ENCODE measurements around the gene SH2D4B.

The SH2D4B gene

DNA sequence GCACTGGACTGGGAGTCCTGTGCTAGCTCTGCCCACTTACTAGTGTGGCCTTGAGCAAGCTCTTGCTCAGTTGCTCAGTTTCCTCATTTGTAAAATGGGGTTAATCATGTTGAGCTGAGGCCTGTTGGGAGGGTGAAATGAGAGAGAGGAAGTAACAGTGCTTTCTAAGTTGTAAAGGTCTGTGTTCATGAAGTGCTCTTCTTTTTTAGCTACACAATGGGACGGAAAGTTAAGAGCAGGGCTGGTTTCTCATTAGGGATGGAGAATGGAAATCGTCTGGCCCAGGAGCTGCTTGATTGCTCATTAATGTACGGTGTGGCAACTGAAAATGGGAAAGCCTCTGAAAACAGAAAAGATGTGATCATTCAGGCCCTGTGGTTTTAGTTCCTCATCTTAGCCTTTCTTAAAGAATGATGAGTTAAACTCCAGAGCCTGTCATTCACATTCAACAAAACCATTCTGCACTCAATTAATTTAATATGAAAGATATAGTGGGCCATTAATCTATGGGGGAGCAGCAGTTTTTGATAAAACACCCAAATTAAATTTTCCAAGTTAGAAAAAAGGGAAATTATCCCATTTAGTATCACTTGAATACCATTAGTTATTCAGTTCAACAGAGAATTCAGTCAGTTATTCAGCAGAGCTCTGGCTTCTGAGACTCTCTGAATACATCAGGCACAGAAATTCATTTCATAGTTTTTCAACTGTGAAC, 60.5 kb downstream of the SH2D4B start:
- TF ChIP-seq, protein P1, sequence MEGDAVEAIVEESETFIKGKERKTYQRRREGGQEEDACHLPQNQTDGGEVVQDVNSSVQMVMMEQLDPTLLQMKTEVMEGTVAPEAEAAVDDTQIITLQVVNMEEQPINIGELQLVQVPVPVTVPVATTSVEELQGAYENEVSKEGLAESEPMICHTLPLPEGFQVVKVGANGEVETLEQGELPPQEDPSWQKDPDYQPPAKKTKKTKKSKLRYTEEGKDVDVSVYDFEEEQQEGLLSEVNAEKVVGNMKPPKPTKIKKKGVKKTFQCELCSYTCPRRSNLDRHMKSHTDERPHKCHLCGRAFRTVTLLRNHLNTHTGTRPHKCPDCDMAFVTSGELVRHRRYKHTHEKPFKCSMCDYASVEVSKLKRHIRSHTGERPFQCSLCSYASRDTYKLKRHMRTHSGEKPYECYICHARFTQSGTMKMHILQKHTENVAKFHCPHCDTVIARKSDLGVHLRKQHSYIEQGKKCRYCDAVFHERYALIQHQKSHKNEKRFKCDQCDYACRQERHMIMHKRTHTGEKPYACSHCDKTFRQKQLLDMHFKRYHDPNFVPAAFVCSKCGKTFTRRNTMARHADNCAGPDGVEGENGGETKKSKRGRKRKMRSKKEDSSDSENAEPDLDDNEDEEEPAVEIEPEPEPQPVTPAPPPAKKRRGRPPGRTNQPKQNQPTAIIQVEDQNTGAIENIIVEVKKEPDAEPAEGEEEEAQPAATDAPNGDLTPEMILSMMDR (IDR thresholded peaks at IDR 0.05; ENCODE audit: low read length, missing control alignments): no peak
- no peak overlapping the region for H3K4me3 ChIP-seq (replicated peaks; ENCODE audit: low read depth, low read length)
- no peak for DNase-seq (ENCODE audit: low read depth)

DNA sequence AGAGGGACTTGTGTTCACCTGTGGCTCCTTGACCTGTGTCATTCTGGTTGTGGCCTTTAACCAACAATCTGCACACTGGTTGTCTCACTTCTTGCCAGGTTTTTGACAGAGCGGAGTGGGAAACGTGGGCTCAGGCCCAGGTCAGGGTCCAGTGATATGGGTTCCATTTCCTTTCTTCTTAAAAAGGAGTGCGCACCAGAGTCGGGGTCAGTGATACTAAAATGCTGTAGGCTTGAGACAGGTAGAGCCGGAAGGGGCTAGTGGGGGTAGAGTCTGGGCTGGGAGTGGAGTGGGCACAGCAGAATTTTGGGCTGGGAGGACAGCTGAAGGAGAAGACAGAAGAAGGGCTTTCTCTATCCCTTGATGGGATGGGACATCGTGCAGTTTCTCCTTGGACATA, 61.2 kb downstream of the SH2D4B start:
- no peak overlapping the region for H3K4me3 ChIP-seq (replicated peaks; ENCODE audit: low read depth, low read length)
- TF ChIP-seq, protein P1 (IDR thresholded peaks at IDR 0.05; ENCODE audit: low read length, missing control alignments): no peak
- no peak for DNase-seq (ENCODE audit: low read depth)

DNA sequence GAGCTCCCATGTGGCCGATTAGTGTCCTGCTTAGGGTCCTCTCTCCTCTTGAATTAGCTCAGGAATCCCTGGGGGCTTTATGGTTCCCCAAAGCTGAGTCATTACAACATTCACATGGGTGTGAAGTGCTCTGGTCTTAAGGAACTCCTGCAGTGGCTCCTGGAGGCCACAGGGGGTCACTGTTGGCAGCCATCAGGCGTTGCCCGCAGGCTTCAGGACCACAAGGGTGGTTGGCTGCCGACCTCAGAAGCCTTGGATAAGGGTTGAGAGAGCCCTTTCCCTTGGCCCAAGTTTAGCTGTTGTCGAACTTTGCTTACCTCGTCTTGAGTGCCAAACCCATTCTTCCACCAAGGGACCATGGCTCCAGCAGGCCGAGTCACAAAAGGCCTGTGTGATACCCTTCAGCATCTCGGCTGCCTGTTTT, 61.7 kb downstream of the SH2D4B start:
- no peak overlapping the region for H3K4me3 ChIP-seq (replicated peaks; ENCODE audit: low read depth, low read length)
- TF ChIP-seq, protein P1 (IDR thresholded peaks at IDR 0.05; ENCODE audit: low read length, missing control alignments): peak; percentile 86
- DNase-seq (ENCODE audit: low read depth): peak; percentile 62

DNA sequence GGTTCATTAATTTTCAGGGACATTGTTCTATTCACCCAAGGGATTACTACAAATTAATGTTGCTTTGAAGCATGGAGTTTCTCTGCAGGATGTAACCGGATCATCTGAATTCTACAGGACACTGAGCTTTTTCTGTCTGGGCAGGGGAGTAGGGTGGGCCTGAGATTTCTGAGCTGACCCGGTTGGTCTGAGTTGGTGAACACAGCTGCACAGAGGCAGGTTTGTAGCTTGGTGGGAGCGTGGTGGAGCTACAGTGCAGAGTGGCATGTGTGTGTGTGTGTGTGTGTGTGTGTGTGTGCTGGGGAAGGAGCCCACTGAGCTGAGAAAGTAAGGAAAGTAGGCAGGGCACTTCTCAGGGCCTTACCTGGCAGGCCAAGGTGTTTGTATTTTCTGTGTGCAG, 62.6 kb downstream of the SH2D4B start:
- TF ChIP-seq, protein P1 (IDR thresholded peaks at IDR 0.05; ENCODE audit: low read length, missing control alignments): no peak
- H3K4me3 ChIP-seq (replicated peaks; ENCODE audit: low read depth, low read length): no peak overlapping the region
- no peak for DNase-seq (ENCODE audit: low read depth)

DNA sequence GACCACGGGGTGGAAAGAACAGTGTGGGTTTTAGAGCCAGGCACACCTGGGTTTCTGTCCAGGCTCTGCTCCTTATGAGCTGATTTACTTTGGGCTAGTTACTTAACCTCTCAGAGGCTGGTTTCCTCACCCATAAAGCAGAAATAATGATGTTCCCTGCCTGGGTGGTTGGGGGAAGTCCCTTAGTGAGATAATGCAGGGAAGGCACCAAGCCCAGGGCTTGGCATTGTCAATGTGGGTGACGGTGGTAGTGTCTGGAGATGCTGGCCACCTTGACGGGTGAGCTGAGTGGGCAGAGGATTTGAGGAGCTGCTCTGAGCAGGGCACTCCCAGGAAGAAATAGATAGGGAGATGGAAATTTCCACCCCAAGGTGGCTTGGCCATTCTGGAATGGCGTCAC, 65.2 kb downstream of the SH2D4B start:
- no peak for DNase-seq (ENCODE audit: low read depth)

DNA sequence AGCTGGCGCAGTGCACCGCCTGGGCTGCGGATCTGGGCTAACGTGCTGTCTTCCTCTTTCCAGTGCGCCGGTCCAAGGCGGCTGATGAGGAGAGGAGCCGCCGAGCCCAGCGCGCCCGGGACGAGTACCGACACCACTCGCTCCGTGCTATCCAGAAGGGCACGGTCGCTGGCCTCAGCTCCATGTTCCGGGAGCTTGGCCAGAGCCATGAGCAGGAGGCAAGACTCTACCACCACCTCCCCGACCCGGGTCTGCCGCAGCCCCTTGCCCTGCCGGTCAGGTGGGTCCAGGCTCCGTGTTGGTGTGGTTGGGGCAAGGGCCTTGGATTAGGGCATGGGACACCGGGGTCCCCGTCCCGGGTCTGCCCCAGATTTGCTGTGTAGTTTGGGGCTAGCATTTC, 65.8 kb downstream of the SH2D4B start:
- DNase-seq (ENCODE audit: low read depth): no peak
- no peak overlapping the region for H3K4me3 ChIP-seq (replicated peaks; ENCODE audit: low read depth, low read length)
- TF ChIP-seq, protein P1 (IDR thresholded peaks at IDR 0.05; ENCODE audit: low read length, missing control alignments): no peak

More for the DNA sequence above, 65.2 kb downstream of the SH2D4B start:
- TF ChIP-seq, protein P1 (IDR thresholded peaks at IDR 0.05; ENCODE audit: low read length, missing control alignments): no peak
- no peak overlapping the region for H3K4me3 ChIP-seq (replicated peaks; ENCODE audit: low read depth, low read length)

DNA sequence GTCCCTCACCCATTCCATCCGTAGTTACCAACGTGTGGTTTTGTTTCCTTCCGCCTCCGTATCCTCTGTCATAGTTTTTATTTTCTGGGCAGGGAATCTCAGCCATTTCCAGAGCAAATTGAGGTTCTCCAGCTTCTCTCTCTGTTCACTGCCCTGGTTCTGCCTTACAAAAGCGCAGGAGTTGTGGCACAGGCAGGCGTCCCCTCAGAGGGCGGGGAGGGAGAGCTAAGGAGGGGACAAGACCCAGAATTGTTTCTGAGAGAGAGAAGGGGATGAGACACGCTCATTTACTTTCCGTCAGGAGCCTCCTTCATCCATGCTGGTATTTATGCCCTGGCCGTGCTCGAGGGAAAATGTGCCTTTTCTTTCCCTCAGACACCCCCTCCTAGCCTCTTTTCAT, 71.0 kb downstream of the SH2D4B start:
- no peak for DNase-seq (ENCODE audit: low read depth)

More for the DNA sequence above, 71.0 kb downstream of the SH2D4B start:
- no peak overlapping the region for H3K4me3 ChIP-seq (replicated peaks; ENCODE audit: low read depth, low read length)
- TF ChIP-seq, protein P1 (IDR thresholded peaks at IDR 0.05; ENCODE audit: low read length, missing control alignments): no peak
